Upper lobe of left lung (tissue), 6 donors: ENCODE data around the gene PCARE. TPM values are rescaled to one million over a fixed set of nuclear protein-coding genes. Genes with fewer than 3 reads are reported as not detected.

Source experiments
- ATAC-seq, 2 donors: fragments of 200-7000 bp; cut with Tn5 transposase; one replicate each; pipeline ENCODE4 v1.9.1; 2022; ENCODE audit warnings: mild to moderate bottlenecking in 2 of 2, moderate library complexity in 2 of 2; ENCODE audit not compliant: low FRiP score in 2 of 2
- DNase-seq, 2 donors: peaks; one replicate each; pipeline ENCODE4 v3.0.0-alpha.2; 2019 to 2020
- H3K27ac ChIP-seq, 4 donors: fragments of 200-600 bp; sonication (generic); one replicate each; pipeline ENCODE4 v1.5.1; 2016 to 2019
- H3K27me3 ChIP-seq, 4 donors: fragments of 200-600 bp; sonication (generic); one replicate each; pipeline ENCODE4 v1.5.1; 2017 to 2019
- H3K36me3 ChIP-seq, 4 donors: fragments of 200-600 bp; sonication (generic); one replicate each; pipeline ENCODE4 v1.5.1; 2016 to 2019
- H3K4me1 ChIP-seq, 4 donors: fragments of 200-600 bp; sonication (generic); one replicate each; pipeline ENCODE4 v1.5.1; 2018 to 2019
- H3K4me3 ChIP-seq, 4 donors: fragments of 200-600 bp; sonication (generic); one replicate each; pipeline ENCODE4 v1.5.1; 2017 to 2019; ENCODE audit warnings: mild to moderate bottlenecking in 2 of 4, moderate library complexity in 1 of 4
- H3K9me3 ChIP-seq, 4 donors: fragments of 200-600 bp; sonication (generic); one replicate each; pipeline ENCODE4 v1.5.1; 2018 to 2019
- EP300 ChIP-seq, 4 donors: sonication (generic); formaldehyde crosslinking; IDR thresholded peaks; one replicate each; pipeline ENCODE4 v1.5.1; 2017; ENCODE audit warnings: antibody characterized with exemption in 4 of 4, control low read depth in 2 of 4
- POLR2A ChIP-seq, 4 donors: fragments of 450-650 bp; IDR thresholded peaks; one replicate each; pipeline ENCODE4 v1.5.1; 2016 to 2017; ENCODE audit warnings: antibody characterized with exemption in 4 of 4, mild to moderate bottlenecking in 2 of 4
- POLR2AphosphoS5 ChIP-seq, 2 donors: sonication (generic); formaldehyde crosslinking; IDR thresholded peaks; one replicate each; pipeline ENCODE4 v1.5.1; 2017; ENCODE audit warnings: antibody characterized with exemption in 2 of 2
- WGBS, 2 donors: methylation state at CpG; one replicate each; pipeline ENCODE4 v1.1.5; 2017 to 2018; 5-methylcytosine and 5-hydroxymethylcytosine counted together
- total RNA-seq, 6 donors: library from RNA; depleted of rRNA in 4 of 6; stranded (reverse); fragments of >200 nt in 4 of 6; gene quantifications; one replicate each; pipeline versions ENCODE4 v1.1.0 to v1.2.1, GENCODE V29; 2016 to 2021
- TF ChIP-seq, protein P1 (sequence below), 6 experiments: fragments of 450-650 bp in 4 of 6; fragments of 200-600 bp in 2 of 6; sonication (generic) in 2 of 6; IDR thresholded peaks; one replicate each; pipeline ENCODE4 v1.5.1; 2016 to 2019; ENCODE audit warnings: antibody characterized with exemption in 6 of 6
- donor health status: DM: no; HTN: no; CAD: no; lungs with moderate emphysema.
- donor health status: DM: no; HTN: yes; CAD: no; lungs with severe emphysema.

Gene PCARE
- total RNA-seq, 6 donors from 2014 or later: 0.15 to 0.71 (median 0.55) TPM; not detected in 2

DNA sequence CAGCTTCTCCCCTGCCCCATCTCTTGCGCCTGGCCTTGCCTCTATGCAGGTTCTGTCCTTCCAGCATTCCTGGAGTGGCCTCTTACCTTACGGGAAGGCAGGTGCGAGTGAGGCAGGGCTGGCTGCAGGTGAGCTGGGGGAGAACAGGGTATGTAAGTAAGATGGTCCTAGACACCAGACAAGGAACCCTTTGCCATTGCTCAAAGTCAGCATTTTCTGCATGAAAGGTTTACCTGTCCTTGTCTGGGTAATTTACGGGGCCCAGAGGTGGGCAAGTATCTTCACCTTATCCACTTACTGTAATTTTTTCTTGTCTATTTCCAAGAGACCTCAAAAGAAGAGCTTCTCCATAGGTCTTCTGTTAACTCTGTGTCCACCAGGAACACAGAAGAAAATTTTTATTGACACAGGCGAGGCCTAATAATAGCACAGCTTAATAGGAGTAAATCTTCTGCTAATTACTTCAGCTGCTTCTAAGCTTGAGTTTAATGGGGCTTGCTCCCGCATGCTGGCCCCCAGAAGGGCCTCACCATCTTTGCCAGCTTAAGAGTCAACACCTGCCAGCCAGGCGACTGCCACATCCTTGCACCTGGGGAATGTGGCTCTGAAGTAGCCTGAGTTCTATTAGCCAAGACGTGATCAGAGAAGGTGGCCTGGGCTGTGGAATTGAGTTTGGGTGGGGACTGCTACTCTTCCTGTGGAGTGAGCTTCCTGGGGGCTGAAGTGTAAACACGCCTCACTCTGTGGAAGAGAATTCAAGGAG is 27.1 kb downstream of the PCARE start:
- no peak for TF ChIP-seq POLR2AphosphoS5 (IDR thresholded peaks at IDR 0.05)
- TF ChIP-seq, protein P1, sequence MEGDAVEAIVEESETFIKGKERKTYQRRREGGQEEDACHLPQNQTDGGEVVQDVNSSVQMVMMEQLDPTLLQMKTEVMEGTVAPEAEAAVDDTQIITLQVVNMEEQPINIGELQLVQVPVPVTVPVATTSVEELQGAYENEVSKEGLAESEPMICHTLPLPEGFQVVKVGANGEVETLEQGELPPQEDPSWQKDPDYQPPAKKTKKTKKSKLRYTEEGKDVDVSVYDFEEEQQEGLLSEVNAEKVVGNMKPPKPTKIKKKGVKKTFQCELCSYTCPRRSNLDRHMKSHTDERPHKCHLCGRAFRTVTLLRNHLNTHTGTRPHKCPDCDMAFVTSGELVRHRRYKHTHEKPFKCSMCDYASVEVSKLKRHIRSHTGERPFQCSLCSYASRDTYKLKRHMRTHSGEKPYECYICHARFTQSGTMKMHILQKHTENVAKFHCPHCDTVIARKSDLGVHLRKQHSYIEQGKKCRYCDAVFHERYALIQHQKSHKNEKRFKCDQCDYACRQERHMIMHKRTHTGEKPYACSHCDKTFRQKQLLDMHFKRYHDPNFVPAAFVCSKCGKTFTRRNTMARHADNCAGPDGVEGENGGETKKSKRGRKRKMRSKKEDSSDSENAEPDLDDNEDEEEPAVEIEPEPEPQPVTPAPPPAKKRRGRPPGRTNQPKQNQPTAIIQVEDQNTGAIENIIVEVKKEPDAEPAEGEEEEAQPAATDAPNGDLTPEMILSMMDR (IDR thresholded peaks at IDR 0.05): no peak
- TF ChIP-seq POLR2A (IDR thresholded peaks at IDR 0.05): no peak
- no peak for TF ChIP-seq EP300 (IDR thresholded peaks at IDR 0.05)
- DNase-seq: no peak
- no peaks in the 10 kb centered on the region for H3K4me1 ChIP-seq
- WGBS, 2 donors: 89 to 92% methylated on average over 8 to 9 of the region's 9 CpGs
- H3K36me3 ChIP-seq: no peaks in the 10 kb centered on the region
- no peaks in the 10 kb centered on the region for H3K27me3 ChIP-seq
- no peak overlapping the region for H3K27ac ChIP-seq
- H3K9me3 ChIP-seq: no peaks in the 10 kb centered on the region
- no peak for ATAC-seq
- no peak overlapping the region for H3K4me3 ChIP-seq

DNA sequence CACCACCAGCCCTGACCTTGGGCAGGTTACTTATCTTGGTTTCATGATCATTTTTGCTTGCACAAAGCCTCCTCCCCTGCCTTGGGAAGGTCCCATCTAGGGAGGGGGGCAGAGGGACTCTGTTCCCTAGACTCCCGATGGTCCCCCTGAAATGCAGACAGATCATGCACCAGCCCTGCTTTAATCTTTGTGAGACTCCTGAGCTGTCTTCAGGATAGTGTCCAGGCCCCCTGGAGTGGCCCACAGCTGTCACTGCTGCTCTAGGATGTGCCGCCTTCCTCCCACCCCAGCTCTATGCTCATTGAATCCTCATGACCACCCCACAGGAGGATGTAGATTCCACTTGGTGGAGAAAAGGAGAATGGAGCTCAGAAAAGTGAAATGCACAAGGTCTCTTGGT is 28.0 kb downstream of the PCARE start:
- 88 to 94% methylated on average over 2 of the region's 2 CpGs for WGBS, 2 donors
- Histone ChIP-seq H3K27ac (no peak overlapping the region), H3K27me3 (no peaks in the 10 kb centered on the region), H3K9me3 (no peaks in the 10 kb centered on the region), H3K4me1 (no peaks in the 10 kb centered on the region), H3K4me3 (no peak overlapping the region), H3K36me3 (no peaks in the 10 kb centered on the region)
- no peak for DNase-seq
- no peak for ATAC-seq
- TF ChIP-seq POLR2AphosphoS5 (IDR thresholded peaks at IDR 0.05) (no peak), EP300 (IDR thresholded peaks at IDR 0.05) (no peak), POLR2A (IDR thresholded peaks at IDR 0.05) (no peak)
- TF ChIP-seq, protein P1 (IDR thresholded peaks at IDR 0.05): no peak

DNA sequence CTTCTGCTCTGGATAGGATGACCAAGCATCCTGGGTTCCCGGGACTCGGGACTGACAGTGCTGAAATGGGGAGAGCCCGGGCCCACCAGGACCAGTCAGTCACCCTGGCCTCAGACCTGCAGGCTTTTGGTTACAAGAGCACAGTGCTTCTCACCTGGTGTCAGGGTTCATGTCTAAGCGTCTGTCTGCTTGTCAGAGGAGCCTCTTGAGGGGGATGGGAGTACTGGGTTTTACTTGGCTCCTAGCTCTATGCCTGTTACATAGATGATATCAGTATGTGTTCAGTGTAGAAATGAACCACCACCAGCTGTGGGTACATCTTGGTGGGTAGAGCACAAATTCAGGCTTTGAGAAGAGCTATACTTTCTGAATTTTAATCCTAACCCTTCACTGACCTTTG is 29.9 kb downstream of the PCARE start:
- ATAC-seq (no peak), DNase-seq (no peak)
- Histone ChIP-seq H3K9me3 (no peaks in the 10 kb centered on the region), H3K27me3 (no peaks in the 10 kb centered on the region), H3K4me3 (no peak overlapping the region), H3K36me3 (no peaks in the 10 kb centered on the region), H3K27ac (no peak overlapping the region), H3K4me1 (no peaks in the 10 kb centered on the region)
- TF ChIP-seq POLR2AphosphoS5 (IDR thresholded peaks at IDR 0.05): no peak
- no peak for TF ChIP-seq EP300 (IDR thresholded peaks at IDR 0.05)
- TF ChIP-seq, protein P1 (IDR thresholded peaks at IDR 0.05): no peak
- no peak for TF ChIP-seq POLR2A (IDR thresholded peaks at IDR 0.05)
- WGBS, 2 donors: 85 to 89% methylated on average over 1 to 4 of the region's 4 CpGs

DNA sequence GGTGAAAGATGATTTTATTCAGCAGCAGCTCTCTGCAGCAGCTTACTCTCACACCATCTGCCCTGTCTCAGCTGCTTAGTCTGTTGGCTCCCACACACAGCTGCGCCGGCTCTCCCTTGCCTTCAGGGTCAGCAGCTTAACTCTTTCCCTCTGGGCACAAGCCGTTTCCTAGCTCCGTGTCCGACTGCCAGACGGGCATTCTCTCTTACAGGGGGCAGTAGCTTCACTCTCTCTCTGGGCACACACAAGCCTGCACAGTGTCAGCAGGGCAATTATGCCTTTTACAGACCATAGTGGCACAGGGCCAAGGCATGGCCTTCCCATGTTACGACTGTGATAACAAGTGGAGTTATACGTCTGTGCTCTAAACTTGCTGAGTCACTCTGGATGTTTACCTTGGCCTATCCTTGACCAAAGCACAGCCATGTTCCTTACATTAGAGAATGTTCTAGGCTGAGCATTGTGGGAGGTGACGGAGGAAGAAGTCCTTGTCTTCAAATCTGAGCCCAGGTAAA is 31.7 kb downstream of the PCARE start:
- H3K27ac ChIP-seq: no peak overlapping the region
- no peaks in the 10 kb centered on the region for H3K27me3 ChIP-seq
- WGBS, 2 donors: 53 to 63% methylated on average over 7 to 9 of the region's 9 CpGs
- H3K9me3 ChIP-seq: no peaks in the 10 kb centered on the region
- no peak for DNase-seq
- no peaks in the 10 kb centered on the region for H3K4me1 ChIP-seq
- no peak overlapping the region for H3K4me3 ChIP-seq
- no peak for ATAC-seq
- TF ChIP-seq, protein P1 (IDR thresholded peaks at IDR 0.05): no peak
- TF ChIP-seq POLR2AphosphoS5 (IDR thresholded peaks at IDR 0.05): no peak
- no peak for TF ChIP-seq EP300 (IDR thresholded peaks at IDR 0.05)
- no peak for TF ChIP-seq POLR2A (IDR thresholded peaks at IDR 0.05)
- H3K36me3 ChIP-seq: no peaks in the 10 kb centered on the region
